HG03097 (cell line): ENCODE results near the gene NFKBIE.

Experiments
- ATAC-seq: cut with Tn5 transposase; IDR thresholded peaks from one replicate; pipeline ENCODE4 v1.9.1; 2021; ENCODE audit not compliant: unreplicated experiment, low FRiP score

NFKBIE gene

GRCh38 chr6:44229376-44230033, 35.8 kb downstream of the NFKBIE start:
- ATAC-seq: no peak

GRCh38 chr6:44228836-44229235, 36.5 kb downstream of the NFKBIE start:
- ATAC-seq: no peak

GRCh38 chr6:44228433-44228832, 36.9 kb downstream of the NFKBIE start:
- no peak for ATAC-seq

GRCh38 chr6:44228031-44228430, 37.3 kb downstream of the NFKBIE start:
- ATAC-seq: no peak

- no peak for ATAC-seq
These were observed 38.1 kb downstream of the NFKBIE start for GRCh38 chr6:44227148-44227793.

- no peak for ATAC-seq
These were observed 38.8 kb downstream of the NFKBIE start for GRCh38 chr6:44226368-44227147.

GRCh38 chr6:44225579-44226325, 39.6 kb downstream of the NFKBIE start:
- ATAC-seq: no peak

- no peak for ATAC-seq
These were observed 40.4 kb downstream of the NFKBIE start for GRCh38 chr6:44224965-44225305.

GRCh38 chr6:44224029-44224964, 41.1 kb downstream of the NFKBIE start:
- no peak for ATAC-seq

GRCh38 chr6:44223319-44224028, 41.9 kb downstream of the NFKBIE start, which contains the start of gene SLC29A1:
TSS of gene SLC29A1 (plus strand) at chr6:44223595. CDS start at chr6:44227314, 3,719 bp downstream.
- ATAC-seq: no peak

- ATAC-seq: no peak
These were observed 42.6 kb downstream of the NFKBIE start for GRCh38 chr6:44222486-44223318.

GRCh38 chr6:44221961-44222335, 43.4 kb downstream of the NFKBIE start:
- no peak for ATAC-seq

GRCh38 chr6:44221291-44221960, 43.9 kb downstream of the NFKBIE start:
- peak; percentile 32 for ATAC-seq

GRCh38 chr6:44220913-44221290, 44.4 kb downstream of the NFKBIE start:
- no peak for ATAC-seq

GRCh38 chr6:44219815-44220784, 45.3 kb downstream of the NFKBIE start:
- ATAC-seq: no peak

- peak; percentile 42 for ATAC-seq
These were observed 46.1 kb downstream of the NFKBIE start for GRCh38 chr6:44219053-44219814.
